ENCODE measurements around the gene REEP5. TPM values are rescaled to one million over a fixed set of nuclear protein-coding genes. Genes with fewer than 3 reads are reported as not detected.

The REEP5 gene
- total and polyA plus RNA-seq, 2 of the 4 experiments (the other 2 are of a cell fraction), result 49.3 to 82.0 TPM

DNA sequence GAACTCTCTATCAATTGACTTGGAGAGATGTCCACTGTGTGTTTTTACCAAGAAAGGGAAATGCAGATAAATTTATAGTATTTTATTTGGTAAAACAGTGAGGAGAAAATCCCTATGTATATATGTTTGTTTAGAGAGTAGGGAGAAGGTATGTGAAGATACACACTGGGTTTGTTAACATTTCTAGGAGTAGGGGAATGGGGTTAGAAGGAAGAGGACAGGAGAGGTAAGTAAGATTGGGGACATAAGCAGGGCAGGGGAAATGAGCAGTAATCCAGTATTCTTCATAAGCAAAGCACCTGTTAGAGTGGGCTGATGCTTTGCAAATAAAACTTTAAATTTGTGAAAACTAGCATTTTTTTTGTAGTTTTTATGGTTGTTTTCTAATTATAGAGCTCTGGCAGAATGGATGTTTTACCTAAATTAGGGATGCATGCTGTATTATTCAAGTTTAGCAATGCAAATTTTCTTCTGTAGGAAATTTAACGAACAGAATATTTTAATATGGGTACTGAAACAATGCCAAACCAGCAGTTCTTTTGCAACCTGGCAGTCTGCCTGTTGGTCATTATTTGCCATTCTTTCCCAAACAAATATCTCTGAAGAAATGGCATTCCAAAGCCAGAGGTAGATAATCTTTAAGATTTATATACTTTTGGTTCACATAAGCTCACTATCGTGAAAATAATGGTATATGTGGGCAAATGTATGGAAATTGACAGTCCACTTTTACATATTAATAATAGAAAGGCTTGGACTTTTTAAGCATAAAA, 35.2 kb upstream of the REEP5 start:
- intact Hi-C loops (cut with micrococcal nuclease), result no loop called here
- Histone ChIP-seq H3K56ac (ENCODE audit: extremely low read depth, insufficient read depth, low read length) (no peak overlapping the region), H2AK9ac (replicated peaks; ENCODE audit: low read depth, low read length, poor library complexity) (no peak overlapping the region), H2BK5ac (ENCODE audit: low read depth, low read length, poor library complexity, severe bottlenecking) (no peak overlapping the region), H3K14ac (replicated peaks; ENCODE audit: low read depth, low read length) (no peak overlapping the region), H3K4me1 (ENCODE audit: control insufficient read depth, insufficient read depth, low read length) (peaks cover 14% of the 10 kb centered on the region), H3K4me2 (ENCODE audit: low read depth, low read length) (no peak overlapping the region), H3K9ac (ENCODE audit: low read depth, low read length) (no peak overlapping the region), H3K79me1 (ENCODE audit: low read depth in 1 of 2, low read length in 2 of 2) (no peaks in the 10 kb centered on the region), H3K9me3 (ENCODE audit: control insufficient read depth, insufficient read depth, low read length) (no peaks in the 10 kb centered on the region), H2BK15ac (ENCODE audit: low read depth, low read length) (no peak overlapping the region), H3K9me1 (ENCODE audit: insufficient read depth, low read length) (peaks cover 3% of the 10 kb centered on the region; the same call in 1 of the 2 replicates), H3K18ac (ENCODE audit: low read depth, low read length) (no peak overlapping the region), H3K4me3 (ENCODE audit: insufficient read depth, low read depth, low read length) (no peak overlapping the region), H2AFZ (replicated peaks; ENCODE audit: low read length, poor library complexity) (no peak overlapping the region), H4K20me1 (ENCODE audit: insufficient read depth, low read length) (peaks cover 4% of the 10 kb centered on the region; the same call in 1 of the 2 replicates), H3K27me3 (ENCODE audit: control insufficient read depth, insufficient read depth, low read length) (no peaks in the 10 kb centered on the region), H2BK20ac (ENCODE audit: low read depth, low read length) (no peak overlapping the region), H3K23ac (ENCODE audit: low read depth, low read length) (no peak overlapping the region), H2BK120ac (ENCODE audit: low read depth, low read length) (no peak overlapping the region), H3K27ac (ENCODE audit: insufficient read depth, low read length) (no peak overlapping the region), H3K36me3 (ENCODE audit: control insufficient read depth, insufficient read depth, low read length) (no peaks in the 10 kb centered on the region), H4K8ac (ENCODE audit: low read depth in 2 of 2, low read length in 2 of 2) (no peak overlapping the region), H4K91ac (ENCODE audit: insufficient read depth, low read depth, low read length) (no peak overlapping the region), H3K4ac (ENCODE audit: low read depth, low read length) (no peak overlapping the region), H2AK5ac (ENCODE audit: low read depth, low read length) (no peak overlapping the region), H4K5ac (ENCODE audit: low read depth, low read length) (no peak overlapping the region)
- TF ChIP-seq NFE2L2 (IDR thresholded peaks at IDR 0.05; ENCODE audit: low read depth, low read length) (no peak), BHLHE40 (IDR thresholded peaks at IDR 0.05; ENCODE audit: low read depth, low read length) (no peak), FOS (IDR thresholded peaks at IDR 0.05; ENCODE audit: low read depth, low read length) (no peak), MAFK (IDR thresholded peaks at IDR 0.05; ENCODE audit: low read depth, low read length) (no peak), MXI1 (IDR thresholded peaks at IDR 0.05; ENCODE audit: borderline replicate concordance, low read depth, low read length) (no peak), CHD1 (IDR thresholded peaks at IDR 0.05; ENCODE audit: low read depth, low read length) (no peak), POLR2A (IDR thresholded peaks at IDR 0.05; ENCODE audit: low read depth, low read length) (no peak), MAZ (IDR thresholded peaks at IDR 0.05; ENCODE audit: borderline replicate concordance, low read depth, low read length) (no peak), RFX5 (IDR thresholded peaks at IDR 0.05; ENCODE audit: low read depth, low read length) (no peak)
- TF ChIP-seq, protein P1, sequence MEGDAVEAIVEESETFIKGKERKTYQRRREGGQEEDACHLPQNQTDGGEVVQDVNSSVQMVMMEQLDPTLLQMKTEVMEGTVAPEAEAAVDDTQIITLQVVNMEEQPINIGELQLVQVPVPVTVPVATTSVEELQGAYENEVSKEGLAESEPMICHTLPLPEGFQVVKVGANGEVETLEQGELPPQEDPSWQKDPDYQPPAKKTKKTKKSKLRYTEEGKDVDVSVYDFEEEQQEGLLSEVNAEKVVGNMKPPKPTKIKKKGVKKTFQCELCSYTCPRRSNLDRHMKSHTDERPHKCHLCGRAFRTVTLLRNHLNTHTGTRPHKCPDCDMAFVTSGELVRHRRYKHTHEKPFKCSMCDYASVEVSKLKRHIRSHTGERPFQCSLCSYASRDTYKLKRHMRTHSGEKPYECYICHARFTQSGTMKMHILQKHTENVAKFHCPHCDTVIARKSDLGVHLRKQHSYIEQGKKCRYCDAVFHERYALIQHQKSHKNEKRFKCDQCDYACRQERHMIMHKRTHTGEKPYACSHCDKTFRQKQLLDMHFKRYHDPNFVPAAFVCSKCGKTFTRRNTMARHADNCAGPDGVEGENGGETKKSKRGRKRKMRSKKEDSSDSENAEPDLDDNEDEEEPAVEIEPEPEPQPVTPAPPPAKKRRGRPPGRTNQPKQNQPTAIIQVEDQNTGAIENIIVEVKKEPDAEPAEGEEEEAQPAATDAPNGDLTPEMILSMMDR (conservative IDR thresholded peaks at IDR 0.05; ENCODE audit: low read depth, low read length), result no peak
- TF ChIP-seq, protein P2, sequence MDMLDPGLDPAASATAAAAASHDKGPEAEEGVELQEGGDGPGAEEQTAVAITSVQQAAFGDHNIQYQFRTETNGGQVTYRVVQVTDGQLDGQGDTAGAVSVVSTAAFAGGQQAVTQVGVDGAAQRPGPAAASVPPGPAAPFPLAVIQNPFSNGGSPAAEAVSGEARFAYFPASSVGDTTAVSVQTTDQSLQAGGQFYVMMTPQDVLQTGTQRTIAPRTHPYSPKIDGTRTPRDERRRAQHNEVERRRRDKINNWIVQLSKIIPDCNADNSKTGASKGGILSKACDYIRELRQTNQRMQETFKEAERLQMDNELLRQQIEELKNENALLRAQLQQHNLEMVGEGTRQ (IDR thresholded peaks at IDR 0.05; ENCODE audit: low read depth, low read length), result no peak
- TF ChIP-seq, protein P3, sequence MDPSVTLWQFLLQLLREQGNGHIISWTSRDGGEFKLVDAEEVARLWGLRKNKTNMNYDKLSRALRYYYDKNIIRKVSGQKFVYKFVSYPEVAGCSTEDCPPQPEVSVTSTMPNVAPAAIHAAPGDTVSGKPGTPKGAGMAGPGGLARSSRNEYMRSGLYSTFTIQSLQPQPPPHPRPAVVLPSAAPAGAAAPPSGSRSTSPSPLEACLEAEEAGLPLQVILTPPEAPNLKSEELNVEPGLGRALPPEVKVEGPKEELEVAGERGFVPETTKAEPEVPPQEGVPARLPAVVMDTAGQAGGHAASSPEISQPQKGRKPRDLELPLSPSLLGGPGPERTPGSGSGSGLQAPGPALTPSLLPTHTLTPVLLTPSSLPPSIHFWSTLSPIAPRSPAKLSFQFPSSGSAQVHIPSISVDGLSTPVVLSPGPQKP (IDR thresholded peaks at IDR 0.05; ENCODE audit: borderline replicate concordance, low read depth, low read length), result no peak
- no peak for ATAC-seq (ENCODE audit: low read depth)
- DNase-seq, result no peak
- no TSS peak for BruUV-seq (replicated peaks)
- ChIA-PET CTCF (no interaction called here), POLR2A (ENCODE audit: unreplicated experiment) (no interaction called here)
- dilution Hi-C loops (cut with HindIII; ENCODE audit: low sequenced_read_pairs, unreplicated experiment), result no loop called here
- in situ Hi-C loops (cut with MboI; ENCODE audit: low sequenced_read_pairs), result loop anchor here (25.0 kb wide), 1 partner anchor 395 kb away; no protein-coding TSS in a partner anchor
- no CpG with 5 or more reads among the region's 2 CpGs for WGBS, 2 experiments (ENCODE audit: extremely low coverage in 2 of 2, insufficient read length in 1 of 2)
